HL-60 (cell line): ENCODE measurements around the gene MAGI2.

Source experiments
- CTCF ChIP-seq: IDR thresholded peaks from one replicate; pipeline ENCODE4 v1.5.1; 2011; ENCODE audit warnings: low read length, control low read depth, inconsistent platforms; ENCODE audit not compliant: insufficient read depth
- GABPA ChIP-seq: IDR thresholded peaks from 2 replicates; pipeline ENCODE4 v1.6.1; 2012; ENCODE audit warnings: low read depth
- POLR2AphosphoS5 ChIP-seq: IDR thresholded peaks from 2 replicates; pipeline ENCODE4 v1.6.1; 2012; ENCODE audit warnings: low read depth
- REST ChIP-seq: IDR thresholded peaks from 2 replicates; pipeline ENCODE4 v1.6.1; 2012; ENCODE audit warnings: low read depth; ENCODE audit not compliant: insufficient replicate concordance
- SPI1 ChIP-seq: IDR thresholded peaks from 2 replicates; pipeline ENCODE4 v1.6.1; 2012; ENCODE audit warnings: low read depth, mild to moderate bottlenecking, borderline replicate concordance

GRCh38 chr7:79339208-79339925 lies 114.1 kb downstream of the MAGI2 start:
- TF ChIP-seq CTCF, result no peak
- no peak for TF ChIP-seq REST
- TF ChIP-seq POLR2AphosphoS5, result no peak
- TF ChIP-seq GABPA, result no peak
- TF ChIP-seq SPI1, result no peak
